HG03439 (cell line): ENCODE data around the gene SLX9.

Experiments
- ATAC-seq: cut with Tn5 transposase; IDR thresholded peaks from one replicate; pipeline ENCODE4 v1.9.1; 2021; ENCODE audit warnings: mild to moderate bottlenecking, moderate library complexity; ENCODE audit not compliant: unreplicated experiment

The SLX9 gene

GRCh38 chr21:44929242-44929798 lies 10.5 kb upstream of the SLX9 start:
- ATAC-seq, result no peak

DNA sequence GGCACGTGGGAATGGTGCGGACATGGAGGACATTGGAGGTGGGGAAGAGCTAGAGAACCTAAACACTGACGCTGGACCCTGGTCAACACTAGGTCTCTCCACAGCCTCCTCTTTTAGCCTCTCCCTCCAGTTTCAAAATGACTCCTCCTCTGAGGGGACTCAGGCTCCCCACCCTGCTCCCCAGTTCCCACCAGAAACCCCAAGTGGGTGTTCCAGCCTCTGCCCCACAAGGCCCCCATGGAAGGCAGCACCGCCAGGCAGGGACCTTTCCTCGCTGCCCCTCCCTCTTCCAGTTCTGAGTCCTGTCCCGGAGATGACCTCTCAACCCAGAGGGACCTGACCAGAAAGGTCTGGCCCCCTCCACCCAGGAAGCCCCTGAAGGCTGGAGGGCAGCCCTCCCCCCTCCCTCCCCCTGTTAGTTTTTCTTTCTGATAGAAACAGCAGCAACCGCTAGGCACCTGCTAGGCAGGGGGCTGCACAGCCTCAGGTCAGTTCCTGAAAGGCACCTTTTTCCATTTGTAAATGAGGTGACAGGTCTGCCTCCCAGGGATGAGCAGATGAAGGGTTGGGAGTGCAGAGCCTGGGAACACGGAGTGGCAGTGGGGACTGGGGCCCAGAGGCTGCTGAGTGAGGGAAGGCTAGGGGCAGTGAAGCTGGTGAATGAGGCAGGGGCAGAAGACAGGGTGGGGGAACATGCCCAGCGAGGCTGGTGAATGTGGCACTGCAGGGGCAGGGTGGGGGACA lies 9.9 kb upstream of the SLX9 start:
- no peak for ATAC-seq

DNA sequence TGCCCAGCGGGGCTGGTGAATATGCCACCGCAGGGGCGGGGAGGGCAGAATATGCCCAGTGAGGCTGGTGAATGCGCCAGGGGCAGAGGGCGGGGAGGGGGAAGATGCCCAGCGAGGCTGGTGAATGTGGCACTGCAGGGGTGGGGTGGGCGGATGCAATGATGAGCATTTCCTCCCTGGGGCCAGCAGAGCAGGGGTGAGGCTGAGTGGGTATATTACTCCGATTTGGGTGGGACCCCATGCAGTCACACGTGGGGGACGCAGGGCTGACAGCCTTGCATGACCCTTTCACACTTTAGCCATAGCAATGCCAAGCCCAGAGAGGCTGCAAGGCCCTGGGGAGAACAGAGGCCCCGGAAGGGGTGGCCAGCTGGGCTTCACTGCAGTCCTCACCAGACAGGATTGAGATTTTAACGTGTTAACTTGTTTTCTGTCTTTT lies 9.3 kb upstream of the SLX9 start:
- ATAC-seq, result no peak

GRCh38 chr21:44931137-44931500 lies 8.7 kb upstream of the SLX9 start:
- ATAC-seq, result no peak

- no peak for ATAC-seq
Observed at GRCh38 chr21:44931501-44932407, 8.1 kb upstream of the SLX9 start.

DNA sequence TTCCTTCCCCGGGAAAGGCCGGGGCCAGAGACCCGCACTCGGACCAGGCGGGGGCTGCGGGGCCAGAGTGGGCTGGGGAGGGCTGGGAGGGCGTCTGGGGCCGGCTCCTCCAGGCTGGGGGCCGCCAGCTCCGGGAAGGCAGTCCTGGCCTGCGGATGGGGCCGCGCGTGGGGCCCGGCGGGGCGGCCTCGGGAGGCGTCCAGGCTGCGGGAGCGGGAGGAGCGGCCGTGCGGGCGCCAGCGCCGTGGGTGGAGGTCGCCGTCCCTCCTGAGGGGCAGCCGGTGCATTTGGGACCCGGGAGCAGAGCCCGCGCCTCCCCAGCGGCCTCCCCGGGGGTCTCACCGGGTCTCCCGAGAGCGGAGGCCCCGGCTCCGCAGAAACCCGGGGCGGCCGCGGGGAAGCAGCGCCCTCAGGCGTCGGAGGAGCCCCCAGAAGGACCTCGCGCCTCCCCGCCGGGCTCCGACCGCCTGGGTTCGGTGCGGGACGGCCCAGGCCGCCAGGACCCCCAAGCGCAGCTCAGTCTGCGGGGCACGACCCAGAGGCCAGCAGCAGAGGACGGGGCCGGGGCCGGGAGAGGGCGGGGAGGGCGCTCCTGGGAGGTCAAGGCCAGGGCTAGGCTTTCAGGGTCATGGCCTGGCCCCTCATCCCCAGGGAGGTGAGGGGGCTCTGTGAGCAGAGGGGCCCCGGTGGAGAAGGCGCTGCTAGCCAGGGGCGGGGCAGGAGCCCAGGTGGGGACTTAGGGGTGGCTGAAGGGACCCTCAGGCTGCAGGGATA lies 7.2 kb upstream of the SLX9 start:
- no peak for ATAC-seq

GRCh38 chr21:44933199-44933917 lies 6.5 kb upstream of the SLX9 start:
- ATAC-seq, result no peak

GRCh38 chr21:44933918-44934260 lies 5.9 kb upstream of the SLX9 start:
- no peak for ATAC-seq

- no peak for ATAC-seq
Observed at GRCh38 chr21:44934276-44934675, 5.6 kb upstream of the SLX9 start.

GRCh38 chr21:44934797-44935532 lies 4.9 kb upstream of the SLX9 start:
- ATAC-seq, result no peak

- ATAC-seq, result no peak
Observed at GRCh38 chr21:44935533-44935927, 4.3 kb upstream of the SLX9 start.

DNA sequence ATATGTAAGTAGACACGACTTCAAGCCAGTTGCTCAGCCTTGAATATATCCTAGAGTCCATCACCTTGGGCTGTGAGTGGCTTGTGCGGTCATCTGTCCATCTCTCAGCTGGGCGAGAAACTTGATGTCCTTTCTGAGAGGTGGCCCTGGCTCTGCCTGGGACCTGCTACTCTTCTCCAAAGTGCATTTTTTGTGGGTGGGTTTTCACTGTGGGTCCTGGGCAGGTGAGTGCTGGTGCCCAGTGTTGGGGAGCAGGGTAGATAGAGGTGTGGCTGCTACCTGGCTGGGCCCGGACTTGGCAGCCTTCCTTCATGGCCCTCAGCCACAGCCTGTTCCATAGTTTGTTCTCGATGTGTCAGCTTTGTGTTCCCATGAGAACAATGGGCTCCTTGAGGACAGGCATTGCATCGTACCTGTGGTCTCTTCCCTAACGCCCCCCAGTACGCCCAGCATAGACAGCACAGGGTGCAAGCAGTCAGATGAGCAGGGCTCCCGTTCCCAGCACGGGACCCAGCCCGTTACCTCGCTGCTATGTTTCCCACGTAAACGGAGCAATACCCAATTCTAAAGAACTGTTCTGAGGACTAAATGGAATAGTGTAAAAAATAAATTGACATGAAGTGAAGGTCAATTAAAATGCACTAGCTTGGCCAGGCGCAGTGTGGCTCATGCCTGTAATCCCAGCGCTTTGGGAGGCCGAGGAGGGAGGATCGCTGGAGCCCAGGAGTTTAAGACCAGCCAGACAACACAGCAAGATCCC lies 877 bp upstream of the SLX9 start:
- ATAC-seq, result no peak

GRCh38 chr21:44940116-44940631 lies 345 bp downstream of the SLX9 start:
- peak; percentile 17 for ATAC-seq

DNA sequence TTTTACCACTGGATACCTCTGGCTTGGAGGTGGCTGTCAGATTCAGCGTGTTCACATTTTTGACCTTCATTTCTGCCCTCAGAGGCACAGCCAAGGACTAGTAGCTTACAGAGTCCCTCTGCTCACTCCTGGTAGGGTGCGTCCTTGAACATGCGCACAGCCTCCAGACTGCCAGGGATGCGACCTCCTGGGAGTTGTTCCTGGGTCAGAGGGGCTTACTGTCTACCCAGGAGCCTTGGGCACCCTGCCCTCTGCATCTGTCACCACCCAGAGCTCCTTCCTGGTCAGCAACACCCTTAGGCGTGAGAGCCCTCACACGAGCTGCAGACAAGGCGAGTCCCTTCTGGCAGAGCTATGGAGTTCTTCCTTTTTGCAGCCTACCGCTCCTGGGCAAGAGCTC lies 1.7 kb downstream of the SLX9 start:
- no peak for ATAC-seq

DNA sequence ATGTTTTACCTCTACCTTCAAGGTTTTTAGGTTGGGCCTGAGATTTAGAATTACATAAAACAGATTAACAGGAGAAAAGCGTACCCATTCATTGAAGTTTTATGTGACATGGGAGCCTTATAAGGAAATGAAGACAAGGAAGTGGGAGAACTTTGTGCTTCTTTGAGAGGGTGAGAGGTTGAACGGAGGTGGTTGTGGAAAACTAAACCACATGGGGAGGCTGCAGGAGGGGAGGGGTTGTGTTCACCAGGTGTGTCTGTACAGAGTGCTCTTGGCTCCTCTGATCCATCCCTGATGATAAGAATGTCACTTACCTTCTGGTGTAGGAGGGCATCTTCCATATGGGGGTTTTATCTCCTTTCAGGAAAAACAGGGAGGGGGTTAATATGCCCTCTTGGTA lies 2.7 kb downstream of the SLX9 start:
- no peak for ATAC-seq

DNA sequence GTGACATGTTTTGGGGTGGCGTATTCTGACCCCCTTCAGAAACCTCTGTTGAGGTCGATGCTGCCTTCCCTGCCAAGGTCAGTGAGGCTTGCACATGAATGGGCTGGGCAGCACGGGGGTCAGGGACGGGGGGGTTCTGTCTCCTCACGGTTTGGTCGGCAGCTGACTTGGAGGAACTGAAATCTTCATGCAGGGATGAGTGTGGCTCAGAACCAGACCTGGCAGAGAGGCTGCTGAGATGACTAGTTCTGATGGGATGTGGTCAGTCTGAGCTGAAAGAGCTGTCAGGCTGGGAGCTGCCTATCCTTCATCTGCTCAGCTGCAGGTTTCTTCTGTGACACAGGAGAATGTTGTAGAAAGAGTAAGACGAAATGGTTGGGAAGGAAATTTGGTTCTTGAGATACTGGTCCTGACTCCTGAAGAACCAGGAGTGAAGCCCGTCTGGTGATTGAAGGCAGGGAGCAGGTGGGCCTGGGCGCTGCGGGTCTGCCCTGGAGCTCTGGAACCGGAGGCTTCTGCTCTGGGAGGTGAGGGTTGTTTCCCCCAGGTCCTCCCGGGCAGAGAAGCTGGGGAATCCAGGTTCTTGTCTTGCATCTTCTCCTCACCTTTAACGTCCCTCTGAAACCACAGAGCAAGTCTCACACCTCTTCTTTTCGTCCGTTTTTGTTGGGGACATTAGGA lies 3.3 kb downstream of the SLX9 start:
- ATAC-seq, result no peak

- no peak for ATAC-seq
Observed at GRCh38 chr21:44943686-44944550, 4.1 kb downstream of the SLX9 start.
